Measurements from ENCODE around the gene GBA2. TPM values are rescaled to one million over a fixed set of nuclear protein-coding genes. Genes with fewer than 3 reads are reported as not detected.

GBA2 gene
- total and polyA plus RNA-seq, 2 experiments from 2014 or later: 135 to 157 TPM

DNA sequence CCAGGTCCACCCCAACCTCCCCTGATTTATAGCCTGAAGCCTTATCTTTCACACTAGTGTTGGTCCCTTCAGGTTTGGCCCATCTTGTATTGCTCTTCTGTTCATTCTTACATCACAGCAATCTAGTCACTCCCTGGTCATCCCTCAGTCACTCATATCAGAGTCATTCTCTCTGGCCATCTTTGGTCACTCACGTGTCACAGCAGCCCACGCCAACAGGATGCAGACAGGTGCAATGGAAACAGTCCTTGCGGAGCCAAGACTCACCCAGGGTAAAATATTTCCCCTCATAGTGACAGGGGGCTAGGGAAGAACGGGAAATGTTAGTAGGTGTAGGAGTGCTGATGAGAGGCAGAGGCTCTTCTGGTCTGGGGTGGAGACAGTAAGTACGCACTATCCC lies 4.4 kb upstream of the GBA2 start:
- Histone ChIP-seq H3K27me3 (no peaks in the 10 kb centered on the region), H3K4me3 (no peak overlapping the region), H3K9me3 (ENCODE audit: low read depth) (no peaks in the 10 kb centered on the region), H3K4me1 (ENCODE audit: low read depth) (peaks cover 10% of the 10 kb centered on the region), H3K36me3 (peaks cover 18% of the 10 kb centered on the region), H3K27ac (no peak overlapping the region)
- DNase-seq (ENCODE audit: low read depth in 1 of 2, low spot score in 1 of 2): no peak
- TF ChIP-seq, protein P1, sequence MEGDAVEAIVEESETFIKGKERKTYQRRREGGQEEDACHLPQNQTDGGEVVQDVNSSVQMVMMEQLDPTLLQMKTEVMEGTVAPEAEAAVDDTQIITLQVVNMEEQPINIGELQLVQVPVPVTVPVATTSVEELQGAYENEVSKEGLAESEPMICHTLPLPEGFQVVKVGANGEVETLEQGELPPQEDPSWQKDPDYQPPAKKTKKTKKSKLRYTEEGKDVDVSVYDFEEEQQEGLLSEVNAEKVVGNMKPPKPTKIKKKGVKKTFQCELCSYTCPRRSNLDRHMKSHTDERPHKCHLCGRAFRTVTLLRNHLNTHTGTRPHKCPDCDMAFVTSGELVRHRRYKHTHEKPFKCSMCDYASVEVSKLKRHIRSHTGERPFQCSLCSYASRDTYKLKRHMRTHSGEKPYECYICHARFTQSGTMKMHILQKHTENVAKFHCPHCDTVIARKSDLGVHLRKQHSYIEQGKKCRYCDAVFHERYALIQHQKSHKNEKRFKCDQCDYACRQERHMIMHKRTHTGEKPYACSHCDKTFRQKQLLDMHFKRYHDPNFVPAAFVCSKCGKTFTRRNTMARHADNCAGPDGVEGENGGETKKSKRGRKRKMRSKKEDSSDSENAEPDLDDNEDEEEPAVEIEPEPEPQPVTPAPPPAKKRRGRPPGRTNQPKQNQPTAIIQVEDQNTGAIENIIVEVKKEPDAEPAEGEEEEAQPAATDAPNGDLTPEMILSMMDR (IDR thresholded peaks at IDR 0.05; ENCODE audit: low read depth, low read length): no peak

DNA sequence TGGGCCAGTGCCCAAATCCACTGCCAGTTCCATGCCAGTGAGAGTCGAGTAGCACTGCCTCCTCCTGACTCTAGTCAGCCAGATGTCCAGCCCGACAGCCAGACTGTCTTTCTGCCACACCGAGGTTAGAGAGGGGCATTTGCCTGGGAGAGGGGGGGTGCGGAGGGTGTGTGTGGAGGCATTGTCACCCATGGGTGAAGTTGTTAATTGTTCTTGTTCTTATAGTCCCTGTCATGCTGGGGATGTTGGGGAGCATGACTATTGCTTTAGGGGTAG lies 1.2 kb upstream of the GBA2 start:
- no peaks in the 10 kb centered on the region for H3K9me3 ChIP-seq (ENCODE audit: low read depth)
- H3K27me3 ChIP-seq: no peaks in the 10 kb centered on the region
- H3K27ac ChIP-seq: peak overlapping the region; percentile 97
- no peak for DNase-seq (ENCODE audit: low read depth in 1 of 2, low spot score in 1 of 2)
- H3K36me3 ChIP-seq: peaks cover 18% of the 10 kb centered on the region
- H3K4me1 ChIP-seq (ENCODE audit: low read depth): peaks cover 16% of the 10 kb centered on the region
- peak overlapping the region; percentile 75 for H3K4me3 ChIP-seq
- TF ChIP-seq, protein P1 (IDR thresholded peaks at IDR 0.05; ENCODE audit: low read depth, low read length): no peak

DNA sequence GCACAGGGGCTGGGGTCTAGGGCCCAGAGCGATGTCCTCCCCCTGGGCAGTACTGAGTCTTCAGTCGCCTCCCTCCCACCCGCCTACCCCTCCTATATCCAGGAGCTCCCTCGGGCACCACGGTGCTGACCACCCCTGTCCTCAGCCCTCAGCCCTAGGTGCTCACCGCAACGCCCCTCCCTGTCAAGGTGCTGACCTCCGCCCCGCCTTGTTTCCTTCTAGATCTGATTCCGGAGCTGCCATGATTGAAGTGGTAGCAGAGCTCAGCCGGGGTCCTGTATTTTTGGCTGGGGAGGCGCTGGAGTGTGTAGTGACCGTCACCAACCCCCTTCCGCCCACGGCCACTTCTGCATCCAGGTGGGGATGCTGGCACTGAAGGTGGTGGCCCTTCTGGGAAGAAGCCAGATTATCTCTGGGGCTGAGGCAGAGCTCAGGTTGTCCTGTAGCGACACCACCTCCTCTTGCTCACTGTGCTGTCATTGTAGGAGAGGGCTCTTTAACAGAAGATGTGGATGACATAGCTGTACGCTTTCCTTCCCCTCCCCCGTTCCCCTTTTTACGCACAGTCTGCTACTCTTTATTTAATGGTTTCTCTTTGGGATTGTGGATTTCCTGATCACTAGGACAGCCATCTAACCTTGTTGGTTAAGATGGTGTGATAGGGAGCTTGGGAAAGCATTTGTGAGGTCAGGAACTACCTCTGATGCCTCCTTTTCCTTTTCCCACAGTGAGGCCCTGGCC lies 657 bp upstream of the GBA2 start:
- DNase-seq (ENCODE audit: low read depth in 1 of 2, low spot score in 1 of 2): peak in 1 of 2 donors; percentile 45
- Histone ChIP-seq H3K27ac (peak overlapping the region; percentile 97), H3K9me3 (ENCODE audit: low read depth) (no peaks in the 10 kb centered on the region), H3K36me3 (peaks cover 18% of the 10 kb centered on the region), H3K4me3 (peak overlapping the region; percentile 75), H3K27me3 (no peaks in the 10 kb centered on the region), H3K4me1 (ENCODE audit: low read depth) (peaks cover 16% of the 10 kb centered on the region)
- TF ChIP-seq, protein P1 (IDR thresholded peaks at IDR 0.05; ENCODE audit: low read depth, low read length): no peak

DNA sequence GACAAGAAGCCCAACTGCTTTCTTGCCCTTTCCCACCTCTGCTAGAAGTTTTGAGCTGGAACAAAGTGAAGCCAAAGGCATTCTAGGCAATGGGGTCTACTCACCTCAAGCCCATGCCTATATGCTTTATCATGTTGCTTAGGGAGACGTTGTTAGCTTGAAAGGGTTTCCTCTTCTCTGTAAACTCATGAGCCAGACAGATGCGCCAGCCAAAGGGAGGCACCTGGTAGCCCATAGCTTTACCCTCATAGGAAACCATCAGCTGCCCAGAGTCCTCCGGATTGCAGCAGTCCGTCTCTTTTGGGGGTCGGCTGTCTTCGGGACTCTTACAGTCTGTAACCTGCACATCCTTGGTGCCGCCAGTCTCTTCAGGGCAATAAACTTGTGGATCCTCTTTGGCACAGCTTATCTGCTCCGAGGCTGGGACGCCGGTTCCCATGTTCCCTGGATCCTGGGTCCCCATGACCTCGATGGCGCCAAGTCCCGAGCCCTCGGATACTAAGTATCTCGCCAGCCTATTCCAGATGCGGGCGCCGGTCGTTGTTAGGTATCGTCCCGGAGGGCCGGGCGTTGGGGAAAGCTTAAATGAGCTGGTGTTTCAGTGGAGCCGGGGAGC lies 678 bp downstream of the GBA2 start:
- Histone ChIP-seq H3K4me3 (peak overlapping the region; percentile 75), H3K36me3 (peaks cover 26% of the 10 kb centered on the region), H3K9me3 (ENCODE audit: low read depth) (no peaks in the 10 kb centered on the region), H3K27ac (peak overlapping the region; percentile 97), H3K27me3 (no peaks in the 10 kb centered on the region), H3K4me1 (ENCODE audit: low read depth) (peaks cover 16% of the 10 kb centered on the region)
- TF ChIP-seq, protein P1 (IDR thresholded peaks at IDR 0.05; ENCODE audit: low read depth, low read length): no peak
- DNase-seq (ENCODE audit: low read depth in 1 of 2, low spot score in 1 of 2): no peak

DNA sequence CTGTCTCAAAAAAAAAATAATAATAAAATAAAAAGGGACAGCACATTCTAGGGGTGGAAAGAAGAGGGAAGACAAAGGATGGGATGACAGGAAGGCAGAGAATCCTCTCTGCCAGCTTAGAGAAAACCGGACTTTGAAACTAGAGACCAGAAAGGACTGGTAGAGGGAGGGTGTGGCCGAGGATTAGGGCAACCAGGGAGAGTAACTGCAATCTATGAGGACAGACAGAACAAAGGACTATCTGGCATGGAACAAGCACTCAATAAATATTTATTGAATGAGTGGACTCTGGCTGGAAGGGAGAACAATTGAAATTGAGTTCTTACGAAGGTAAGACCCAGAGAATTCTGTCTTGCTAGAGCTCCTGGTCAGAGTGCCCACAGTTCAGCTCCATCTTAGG lies 2.4 kb downstream of the GBA2 start:
- Histone ChIP-seq H3K4me1 (ENCODE audit: low read depth) (peaks cover 16% of the 10 kb centered on the region), H3K4me3 (peak overlapping the region; percentile 75), H3K27me3 (no peaks in the 10 kb centered on the region), H3K27ac (no peak overlapping the region), H3K9me3 (ENCODE audit: low read depth) (no peaks in the 10 kb centered on the region), H3K36me3 (peaks cover 31% of the 10 kb centered on the region)
- TF ChIP-seq, protein P1 (IDR thresholded peaks at IDR 0.05; ENCODE audit: low read depth, low read length): no peak
- DNase-seq (ENCODE audit: low read depth in 1 of 2, low spot score in 1 of 2): no peak
